ENCODE data around the gene RAB32.

The RAB32 gene

DNA sequence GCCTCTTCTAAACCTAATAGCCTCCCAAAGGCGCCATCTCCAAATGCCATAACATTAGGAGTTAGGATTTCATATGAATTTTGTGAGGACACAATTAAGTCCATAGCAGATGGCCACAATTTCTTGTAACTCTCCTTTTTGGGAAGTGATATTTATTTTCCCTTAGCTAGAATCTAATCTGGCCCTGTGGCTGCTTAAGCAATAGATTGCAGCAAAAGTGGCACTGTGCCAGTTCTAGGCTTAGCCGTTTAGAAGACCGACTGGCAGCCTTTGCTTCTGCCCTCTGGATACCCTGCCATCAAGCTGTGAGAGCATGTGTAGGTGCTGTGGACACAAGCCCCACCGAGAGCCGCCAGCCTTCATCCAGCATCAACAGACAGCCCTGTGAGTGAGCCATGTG is 39.2 kb downstream of the RAB32 start:
- no peak for DNase-seq (ENCODE audit: low read depth)

DNA sequence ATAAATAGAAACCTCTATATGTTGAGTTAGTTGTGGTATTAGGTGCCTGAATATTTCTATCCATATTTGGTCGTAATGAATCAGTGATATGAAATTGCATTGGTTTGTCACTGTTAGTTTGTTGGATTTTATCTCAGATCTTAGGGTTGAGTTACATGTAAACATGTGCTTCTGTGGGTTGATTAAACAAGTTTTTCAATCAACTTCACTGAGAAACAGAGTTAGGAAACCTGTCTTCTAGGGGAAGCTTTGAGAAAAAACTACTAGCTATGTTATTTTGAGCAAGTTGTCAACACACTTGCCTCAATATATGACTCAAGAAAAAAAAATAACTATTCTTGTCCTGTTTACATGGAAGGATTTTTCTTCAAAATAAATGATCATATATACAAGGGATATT is 40.3 kb downstream of the RAB32 start:
- DNase-seq (ENCODE audit: low read depth) = no peak

DNA sequence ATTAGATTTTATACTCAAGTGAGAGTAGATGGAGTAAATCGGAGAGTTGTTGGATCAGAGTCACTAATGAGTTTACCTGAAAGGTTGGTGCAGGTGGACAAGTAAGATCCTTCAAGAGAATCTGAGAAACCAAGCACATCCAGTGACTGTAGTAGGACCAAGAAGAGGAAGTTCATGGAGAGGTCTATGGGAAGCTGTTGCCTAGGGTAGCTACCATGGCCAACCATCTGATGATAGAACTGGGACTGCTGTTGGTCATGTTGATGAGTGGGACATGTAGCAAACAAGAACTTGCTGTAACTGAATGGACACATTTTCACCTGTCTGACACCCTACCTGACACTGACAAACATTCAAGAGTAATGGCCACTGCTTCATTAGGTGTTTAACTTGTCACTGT is 43.8 kb downstream of the RAB32 start:
- DNase-seq (ENCODE audit: low read depth) = no peak

DNA sequence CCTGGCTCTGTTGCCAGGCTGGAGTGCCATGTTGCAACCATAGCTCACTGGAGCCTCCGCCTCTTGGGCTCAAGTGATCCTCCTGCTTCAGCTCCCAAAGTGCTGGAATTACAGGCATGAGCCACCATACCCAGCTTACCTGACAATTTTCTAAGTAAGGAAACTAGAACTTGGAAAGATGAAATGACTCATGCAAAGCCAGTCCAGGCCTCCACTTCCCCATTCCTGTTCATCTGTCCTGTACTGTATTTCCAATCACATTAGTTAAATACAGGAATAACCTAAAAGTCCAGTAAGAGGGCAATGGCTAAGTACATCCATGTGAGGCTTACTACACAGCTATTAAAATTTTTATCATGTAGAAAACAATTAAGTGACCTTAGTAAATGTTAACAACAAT is 46.9 kb downstream of the RAB32 start:
- DNase-seq (ENCODE audit: low read depth) = no peak

DNA sequence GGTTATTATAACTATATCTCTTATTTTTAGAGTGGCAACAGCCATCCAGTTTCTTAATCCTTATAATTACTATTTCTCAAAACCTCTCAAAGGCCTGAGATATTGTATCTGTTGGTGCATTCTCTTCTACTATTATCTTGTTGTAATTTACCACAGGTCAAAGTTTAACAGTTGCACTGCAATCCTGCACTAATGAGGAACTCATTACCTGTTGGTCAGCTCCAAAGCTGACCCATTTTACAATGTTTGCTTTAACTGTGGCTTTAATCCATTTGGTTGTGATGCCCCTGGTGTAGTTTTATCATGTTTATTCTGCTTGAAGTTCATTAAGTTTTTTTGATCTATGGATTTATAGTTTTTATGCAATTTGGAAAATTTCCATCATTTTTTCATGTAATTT is 48.8 kb downstream of the RAB32 start:
- DNase-seq (ENCODE audit: low read depth) = no peak

DNA sequence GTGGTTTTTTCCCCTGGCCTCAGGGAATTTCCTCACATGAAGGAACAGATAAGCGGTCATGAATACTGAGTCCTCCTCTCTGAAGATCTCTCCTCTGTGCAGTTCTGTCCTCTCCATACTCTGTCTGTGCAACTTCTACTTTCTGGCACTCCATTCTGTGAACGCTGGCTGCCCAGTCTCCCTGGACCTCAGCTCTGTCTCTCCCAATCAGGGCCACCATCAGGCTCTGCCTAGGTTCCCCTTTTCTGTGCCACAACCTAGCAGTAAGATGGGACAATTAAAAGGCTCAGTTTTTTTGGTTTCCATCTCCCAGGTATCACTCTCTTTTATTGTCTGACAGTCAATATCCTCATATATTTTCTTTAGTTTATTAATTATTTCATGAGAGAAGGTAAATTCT is 50.4 kb downstream of the RAB32 start:
- no peak for DNase-seq (ENCODE audit: low read depth)

DNA sequence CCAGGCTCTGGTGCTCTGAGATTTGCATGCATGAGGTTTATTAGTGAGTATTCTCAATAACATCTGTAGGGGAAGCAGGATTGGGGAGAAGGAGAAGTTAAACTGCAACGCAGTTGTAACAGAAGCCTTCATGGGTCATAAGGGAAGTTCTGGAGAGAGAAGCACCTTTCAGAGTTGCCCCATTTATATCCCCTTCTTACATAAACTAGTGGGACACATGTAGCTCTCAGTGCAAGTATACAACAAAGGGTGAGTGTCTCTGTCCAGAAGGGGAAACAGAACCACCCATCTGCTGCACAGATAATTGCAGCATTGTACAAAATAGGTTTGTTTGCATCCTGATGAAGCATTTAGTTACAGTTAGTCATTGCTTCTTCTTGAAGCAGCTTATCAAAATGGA is 50.9 kb downstream of the RAB32 start:
- DNase-seq (ENCODE audit: low read depth) = no peak

DNA sequence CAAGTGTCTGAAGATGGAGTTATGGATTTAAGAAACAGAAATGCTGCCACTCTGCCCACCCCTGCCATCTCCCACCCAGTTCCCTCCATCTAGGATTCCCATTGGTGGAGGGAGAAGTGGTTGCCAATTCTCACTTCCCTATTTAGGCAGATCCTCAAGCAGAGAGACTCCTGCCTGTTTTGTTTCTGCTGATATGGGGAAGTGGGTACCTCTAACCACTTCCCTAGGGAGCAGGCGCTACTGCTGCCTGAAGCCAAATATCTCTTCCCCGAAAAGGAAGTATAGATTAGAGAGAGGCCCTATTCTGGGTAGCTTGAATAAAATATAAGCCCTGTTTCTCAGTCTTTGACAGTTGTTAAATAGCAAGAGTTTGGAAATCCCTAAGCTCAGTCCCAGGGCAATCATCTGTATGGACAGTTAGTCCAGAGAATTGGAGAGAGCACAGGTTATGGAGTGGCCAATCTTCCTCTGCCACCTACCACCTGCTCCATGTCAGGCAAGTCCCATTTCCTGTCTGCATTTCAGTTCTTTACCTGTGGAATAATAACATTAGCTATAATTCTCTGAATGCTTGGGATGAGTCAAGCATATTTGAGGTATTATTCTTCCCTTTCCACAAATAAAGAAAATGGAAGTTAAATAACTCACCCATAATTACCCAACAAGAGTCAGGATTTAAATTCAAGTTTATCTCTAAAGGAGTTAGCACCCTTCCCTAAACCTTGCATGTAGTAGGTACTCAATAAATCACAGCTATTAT is 52.5 kb downstream of the RAB32 start:
- no peak for DNase-seq (ENCODE audit: low read depth)

DNA sequence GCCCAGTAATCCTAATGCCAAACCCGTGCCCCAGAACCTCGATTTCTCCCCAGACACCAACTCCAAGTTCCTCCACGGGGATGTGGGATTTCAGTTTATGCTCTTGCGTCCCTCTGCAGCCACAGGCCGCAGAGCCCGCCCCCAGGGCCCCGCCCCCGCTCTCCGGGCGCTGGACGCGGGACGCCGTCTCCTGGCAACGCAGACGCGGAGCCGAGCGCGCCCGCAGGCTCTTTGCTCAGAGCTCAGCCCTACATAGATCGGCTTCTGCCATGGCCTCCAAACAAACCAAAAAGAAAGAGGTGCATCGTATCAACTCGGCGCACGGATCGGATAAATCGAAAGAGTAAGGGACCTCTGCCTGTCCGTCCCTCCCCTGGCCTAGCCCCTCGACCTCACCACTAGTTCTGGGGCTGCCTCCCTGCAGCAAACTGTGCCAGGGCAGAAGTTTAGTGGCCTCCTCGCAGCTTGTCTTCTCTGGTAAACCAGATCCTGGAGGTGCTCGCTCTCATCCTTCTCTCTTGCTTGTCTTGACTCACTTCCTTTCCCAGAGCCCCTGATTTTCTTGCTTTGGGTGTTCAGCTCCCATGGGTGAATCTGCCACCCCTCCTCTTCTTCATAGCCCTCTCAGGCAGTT is 55.3 kb downstream of the RAB32 start, which contains the start of gene ADGB:
ADGB (plus strand) TSS at position 201 of the 634 bp plus-strand sequence; CDS start at position 270, 69 bp downstream.
- no peak for DNase-seq (ENCODE audit: low read depth)

DNA sequence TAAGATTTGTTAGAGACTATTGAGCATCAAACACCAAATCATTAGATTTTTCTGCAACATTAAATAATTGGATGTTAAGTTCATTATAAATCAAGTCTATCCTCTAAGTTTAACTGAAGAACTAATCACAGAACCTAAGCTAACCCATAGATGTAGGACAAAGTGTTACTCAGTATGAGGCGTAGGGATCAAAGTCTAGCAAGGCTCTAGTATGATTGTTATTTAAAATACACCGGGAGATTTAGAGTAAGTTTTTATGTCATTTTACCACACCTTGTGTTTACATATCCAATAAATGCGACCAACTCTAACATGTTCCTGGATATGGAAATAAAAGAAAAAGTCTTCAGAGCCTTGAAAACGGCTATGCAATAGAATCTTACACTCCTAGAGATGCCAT is 57.7 kb downstream of the RAB32 start:
- no peak for DNase-seq (ENCODE audit: low read depth)

DNA sequence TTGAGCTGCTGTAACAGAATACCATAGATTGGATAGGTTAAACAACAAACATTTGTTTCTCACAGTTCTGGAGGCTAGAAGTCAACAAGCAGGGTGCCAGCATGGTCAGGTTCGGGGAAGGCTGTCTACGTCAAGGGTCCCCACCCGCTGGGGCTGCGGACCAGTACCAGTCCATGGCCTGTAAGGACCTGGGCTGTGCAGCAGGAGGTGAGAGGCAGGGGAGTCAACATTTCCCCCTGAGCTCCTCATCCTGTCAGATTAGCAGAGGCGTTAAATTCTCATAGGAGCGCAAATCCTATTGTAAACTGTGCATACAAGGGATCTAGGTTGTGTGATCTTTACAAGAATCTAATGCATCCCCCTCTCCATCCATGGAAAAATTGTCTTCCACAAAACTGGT is 58.9 kb downstream of the RAB32 start:
- no peak for DNase-seq (ENCODE audit: low read depth)
